ENCODE data around the gene NPR1.

GRCh38 chr1:153639280-153639679 lies 39.2 kb upstream of the NPR1 start:
- no peak for TF ChIP-seq CTCF (IDR thresholded peaks at IDR 0.05)
- no peak for TF ChIP-seq EZH2 (IDR thresholded peaks at IDR 0.05)
- TF ChIP-seq EZH2phosphoT487 (IDR thresholded peaks at IDR 0.05), result no peak
